ENCODE results near the gene NFATC3. TPM values are rescaled to one million over a fixed set of nuclear protein-coding genes. Genes with fewer than 3 reads are reported as not detected.
A peak's percentile ranks its signal among the peaks of the same experiment; 100 is the strongest.

NFATC3 gene
- total RNA-seq, 4 donors from 2014 or later = 28.2 to 49.2 (median 31.9) TPM

DNA sequence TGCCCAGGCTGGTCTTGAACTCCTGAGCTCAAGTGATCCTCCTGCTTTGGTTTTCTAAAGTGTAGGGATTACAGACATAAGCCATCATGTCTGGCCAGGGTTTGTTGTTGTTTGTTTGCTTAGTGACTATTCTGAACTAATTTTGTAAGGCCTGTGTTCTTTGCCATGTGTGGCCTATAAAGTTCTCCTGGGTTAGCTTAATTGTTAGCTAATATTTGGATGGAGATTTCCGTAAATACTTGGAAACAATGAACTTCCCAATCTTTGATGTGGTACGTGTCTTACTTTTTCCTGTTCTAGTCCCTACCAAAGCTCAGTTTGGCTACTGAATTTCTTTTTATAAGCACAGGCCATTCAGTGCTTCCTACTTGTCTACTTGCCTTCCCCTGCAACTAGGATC lies 37.2 kb upstream of the NFATC3 start:
- DNase-seq (ENCODE audit: low spot score in 2 of 2) = no peak
- intact Hi-C loops (cut with DNase I; ENCODE audit: low total_unique reads) = loop anchor here (10.0 kb wide), 1 partner anchor 223 kb away; no protein-coding TSS in a partner anchor
- no peak overlapping the region for H3K4me3 ChIP-seq (ENCODE audit: low read depth, poor library complexity, severe bottlenecking)
- 74 to 79% methylated on average over 2 of the region's 2 CpGs for WGBS, 2 donors
- TF ChIP-seq, protein P1, sequence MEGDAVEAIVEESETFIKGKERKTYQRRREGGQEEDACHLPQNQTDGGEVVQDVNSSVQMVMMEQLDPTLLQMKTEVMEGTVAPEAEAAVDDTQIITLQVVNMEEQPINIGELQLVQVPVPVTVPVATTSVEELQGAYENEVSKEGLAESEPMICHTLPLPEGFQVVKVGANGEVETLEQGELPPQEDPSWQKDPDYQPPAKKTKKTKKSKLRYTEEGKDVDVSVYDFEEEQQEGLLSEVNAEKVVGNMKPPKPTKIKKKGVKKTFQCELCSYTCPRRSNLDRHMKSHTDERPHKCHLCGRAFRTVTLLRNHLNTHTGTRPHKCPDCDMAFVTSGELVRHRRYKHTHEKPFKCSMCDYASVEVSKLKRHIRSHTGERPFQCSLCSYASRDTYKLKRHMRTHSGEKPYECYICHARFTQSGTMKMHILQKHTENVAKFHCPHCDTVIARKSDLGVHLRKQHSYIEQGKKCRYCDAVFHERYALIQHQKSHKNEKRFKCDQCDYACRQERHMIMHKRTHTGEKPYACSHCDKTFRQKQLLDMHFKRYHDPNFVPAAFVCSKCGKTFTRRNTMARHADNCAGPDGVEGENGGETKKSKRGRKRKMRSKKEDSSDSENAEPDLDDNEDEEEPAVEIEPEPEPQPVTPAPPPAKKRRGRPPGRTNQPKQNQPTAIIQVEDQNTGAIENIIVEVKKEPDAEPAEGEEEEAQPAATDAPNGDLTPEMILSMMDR (IDR thresholded peaks at IDR 0.05) = no peak
- no peak for TF ChIP-seq POLR2A (IDR thresholded peaks at IDR 0.05)

DNA sequence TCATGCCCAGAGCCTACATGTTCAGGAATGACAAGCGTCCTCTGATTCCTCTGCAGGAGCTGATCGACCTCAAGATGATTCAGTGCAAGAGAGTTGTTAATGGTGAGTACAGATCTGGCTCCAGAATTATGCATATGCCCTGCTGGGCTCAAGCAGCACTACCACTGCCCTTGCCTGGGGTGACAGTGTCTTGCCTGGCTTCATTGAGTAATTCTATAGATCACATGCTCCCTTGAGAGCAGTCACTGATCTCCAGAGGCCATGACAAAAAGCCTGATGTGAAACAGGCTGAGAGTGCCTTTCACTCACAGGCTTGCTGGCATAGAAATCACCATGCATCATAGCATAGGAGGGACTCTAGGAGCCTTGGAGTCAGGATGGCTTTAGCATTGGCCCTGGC lies 35.7 kb upstream of the NFATC3 start:
- no peak overlapping the region for H3K4me3 ChIP-seq (ENCODE audit: low read depth, poor library complexity, severe bottlenecking)
- intact Hi-C loops (cut with DNase I; ENCODE audit: low total_unique reads) = loop anchor here (10.0 kb wide), 1 partner anchor 225 kb away; no protein-coding TSS in a partner anchor
- no peak for DNase-seq (ENCODE audit: low spot score in 2 of 2)
- no peak for TF ChIP-seq POLR2A (IDR thresholded peaks at IDR 0.05)
- TF ChIP-seq, protein P1 (IDR thresholded peaks at IDR 0.05) = no peak
- 86 to 100% methylated on average over 2 of the region's 2 CpGs for WGBS, 2 donors

DNA sequence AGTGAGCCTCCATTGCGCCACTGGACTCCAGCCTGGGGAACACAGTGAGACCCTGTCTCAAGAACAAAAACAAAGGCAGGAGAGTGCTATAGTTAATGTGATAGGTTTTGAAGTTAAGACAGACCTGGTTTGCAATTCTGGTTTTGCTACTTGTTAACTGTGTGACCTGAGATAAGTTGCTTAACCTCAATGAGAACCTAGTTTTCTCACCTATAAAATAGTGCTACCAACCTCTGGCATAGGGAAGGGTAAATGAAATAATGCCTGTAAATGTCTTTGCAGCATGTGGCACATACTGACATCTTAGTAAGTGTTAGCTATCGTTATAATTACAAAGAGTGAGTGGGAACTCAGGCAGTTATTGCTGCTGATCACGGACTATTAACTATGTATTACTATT lies 29.8 kb upstream of the NFATC3 start:
- TF ChIP-seq, protein P1 (IDR thresholded peaks at IDR 0.05) = no peak
- TF ChIP-seq POLR2A (IDR thresholded peaks at IDR 0.05) = no peak
- 88% methylated on average over 3 of the region's 3 CpGs for WGBS, 2 donors
- intact Hi-C loops (cut with DNase I; ENCODE audit: low total_unique reads) = no loop called here
- no peak for DNase-seq (ENCODE audit: low spot score in 2 of 2)
- no peak overlapping the region for H3K4me3 ChIP-seq (ENCODE audit: low read depth, poor library complexity, severe bottlenecking)

DNA sequence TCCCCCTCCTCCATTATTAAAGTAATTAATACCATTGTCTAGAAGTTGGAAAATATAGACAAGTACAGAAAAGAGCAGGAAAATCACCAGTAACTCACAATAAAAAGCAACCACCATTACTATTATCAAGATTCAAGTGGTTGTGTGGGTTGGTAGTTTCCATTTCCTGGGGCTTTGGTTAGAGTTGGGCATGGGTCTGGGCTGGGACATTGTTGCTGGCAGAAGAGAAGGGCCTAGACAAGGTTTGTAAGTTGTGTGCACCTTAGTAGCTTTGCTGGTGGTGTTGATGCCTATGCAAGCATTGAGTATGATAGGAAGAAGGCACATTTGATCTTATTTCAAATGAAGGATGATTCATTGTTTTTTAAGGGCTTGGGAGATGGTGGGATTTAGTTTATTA lies 25.4 kb upstream of the NFATC3 start:
- intact Hi-C loops (cut with DNase I; ENCODE audit: low total_unique reads) = no loop called here
- TF ChIP-seq POLR2A (IDR thresholded peaks at IDR 0.05) = no peak
- TF ChIP-seq, protein P1 (IDR thresholded peaks at IDR 0.05) = no peak
- no peak for DNase-seq (ENCODE audit: low spot score in 2 of 2)
- no peak overlapping the region for H3K4me3 ChIP-seq (ENCODE audit: low read depth, poor library complexity, severe bottlenecking)

DNA sequence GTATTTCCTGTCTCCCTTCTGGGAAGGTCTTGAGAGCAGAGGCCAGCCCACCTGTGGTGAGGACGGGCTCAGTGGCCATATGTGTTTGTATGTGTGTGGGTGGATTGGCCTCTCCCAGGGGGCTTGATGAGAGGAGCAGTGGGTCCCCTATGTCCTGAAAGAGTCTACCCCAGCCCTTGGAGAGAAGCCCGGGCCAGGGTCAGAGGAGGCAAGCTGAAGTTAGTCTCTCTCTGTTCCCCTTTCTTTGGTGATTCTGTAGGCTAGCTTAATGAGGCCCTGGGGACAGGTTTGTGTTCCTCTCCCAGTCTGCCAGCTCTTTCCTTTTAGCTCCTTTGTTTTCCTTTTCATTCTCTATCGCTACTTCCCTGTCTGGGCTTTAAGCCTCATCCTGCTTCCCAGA lies 23.8 kb upstream of the NFATC3 start:
- TF ChIP-seq POLR2A (IDR thresholded peaks at IDR 0.05) = no peak
- TF ChIP-seq, protein P1 (IDR thresholded peaks at IDR 0.05) = no peak
- no peak overlapping the region for H3K4me3 ChIP-seq (ENCODE audit: low read depth, poor library complexity, severe bottlenecking)
- no peak for DNase-seq (ENCODE audit: low spot score in 2 of 2)
- intact Hi-C loops (cut with DNase I; ENCODE audit: low total_unique reads) = no loop called here
- 75 to 77% methylated on average over 3 of the region's 3 CpGs for WGBS, 2 donors

DNA sequence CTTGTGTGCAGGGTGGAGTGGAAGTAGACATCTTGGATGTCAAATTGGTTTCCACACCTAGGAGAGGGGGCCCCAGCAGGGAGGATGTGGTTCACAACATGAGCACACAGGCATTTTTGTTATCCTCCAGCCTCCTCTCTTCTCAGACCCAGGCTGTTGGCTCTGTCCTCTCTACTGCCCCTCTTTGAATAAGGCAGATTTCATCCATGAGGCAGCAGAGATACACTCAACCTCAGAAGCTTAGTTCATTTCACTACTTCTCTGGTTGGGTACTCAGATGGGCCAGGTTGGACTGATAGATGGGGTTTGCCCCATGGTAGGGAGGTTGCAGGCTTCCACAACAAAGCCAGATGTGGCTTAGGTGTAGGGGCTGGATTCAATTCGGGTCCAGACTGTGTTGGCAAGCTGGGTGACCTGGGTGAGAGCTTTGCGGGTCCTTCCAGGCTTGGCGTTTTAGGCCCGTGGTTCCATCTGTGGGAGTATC lies 22.2 kb upstream of the NFATC3 start:
- H3K4me3 ChIP-seq (ENCODE audit: low read depth, poor library complexity, severe bottlenecking) = no peak overlapping the region
- DNase-seq (ENCODE audit: low spot score in 2 of 2) = peak in 1 of 2 donors; percentile 76
- 90 to 96% methylated on average over 4 of the region's 4 CpGs for WGBS, 2 donors
- TF ChIP-seq, protein P1 (IDR thresholded peaks at IDR 0.05) = no peak
- no peak for TF ChIP-seq POLR2A (IDR thresholded peaks at IDR 0.05)
- intact Hi-C loops (cut with DNase I; ENCODE audit: low total_unique reads) = no loop called here
